ENCODE results near the gene NUBP1.

NUBP1 gene

DNA sequence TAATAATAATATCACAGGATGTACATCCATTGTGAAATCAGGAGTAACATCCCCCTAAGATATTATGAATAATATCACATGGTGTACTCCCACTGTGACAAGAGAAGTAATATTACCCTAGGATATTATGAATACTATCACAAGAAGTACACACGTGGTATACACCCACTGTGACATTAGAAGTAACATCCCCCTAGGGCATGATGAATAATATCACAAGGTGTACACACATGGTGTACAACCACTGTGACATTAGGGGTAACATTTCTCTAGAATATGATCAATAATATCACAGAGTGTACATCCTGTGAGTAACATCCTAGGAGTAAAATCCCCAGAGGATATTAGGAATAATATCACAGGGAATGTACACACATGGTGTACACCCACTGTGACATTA, 43.9 kb upstream of the NUBP1 start:
- Histone ChIP-seq H2BK12ac (ENCODE audit: low read length in 2 of 2) (no peak overlapping the region), H2BK15ac (ENCODE audit: low read depth, poor library complexity, severe bottlenecking) (no peak overlapping the region), H3K4ac (ENCODE audit: low read depth in 1 of 2, low read length in 2 of 2) (no peak overlapping the region), H3K14ac (ENCODE audit: low read length in 2 of 2) (no peak overlapping the region), H3K79me1 (replicated peaks; ENCODE audit: low read length, poor library complexity, severe bottlenecking) (no peaks in the 10 kb centered on the region), H3K4me3 (ENCODE audit: insufficient read depth in 1 of 2, low read depth in 1 of 2, low read length in 2 of 2) (no peak overlapping the region), H3K4me2 (ENCODE audit: low read length, poor library complexity, severe bottlenecking) (no peak overlapping the region), H4K8ac (ENCODE audit: low read length) (no peak overlapping the region), H3K4me1 (ENCODE audit: control insufficient read depth, insufficient read depth, low read depth, low read length) (no peaks in the 10 kb centered on the region), H3K23ac (ENCODE audit: low read length in 2 of 2) (no peak overlapping the region), H2AFZ (ENCODE audit: low read depth, low read length) (no peak overlapping the region), H3K27ac (ENCODE audit: low read length, poor library complexity, severe bottlenecking) (no peak overlapping the region), H3K27me3 (ENCODE audit: control insufficient read depth in 1 of 2, insufficient read depth in 1 of 2, low read length in 2 of 2) (no peaks in the 10 kb centered on the region), H3K9me3 (ENCODE audit: control insufficient read depth, low read length) (no peaks in the 10 kb centered on the region), H3K36me3 (ENCODE audit: control insufficient read depth in 1 of 2, insufficient read depth in 2 of 2, low read depth in 1 of 2, low read length in 2 of 2) (no peaks in the 10 kb centered on the region), H3K18ac (ENCODE audit: low read depth in 1 of 2, low read length in 2 of 2) (no peak overlapping the region), H2BK120ac (ENCODE audit: low read depth, low read length) (no peak overlapping the region), H4K91ac (ENCODE audit: low read length) (no peak overlapping the region), H2BK5ac (ENCODE audit: low read depth, low read length, poor library complexity, severe bottlenecking) (no peak overlapping the region), H3K9ac (ENCODE audit: low read length) (no peak overlapping the region), H2AK5ac (ENCODE audit: low read length, severe bottlenecking) (no peak overlapping the region)
- DNase-seq = no peak
- no CpG with 5 or more reads among the region's 1 CpG for WGBS

DNA sequence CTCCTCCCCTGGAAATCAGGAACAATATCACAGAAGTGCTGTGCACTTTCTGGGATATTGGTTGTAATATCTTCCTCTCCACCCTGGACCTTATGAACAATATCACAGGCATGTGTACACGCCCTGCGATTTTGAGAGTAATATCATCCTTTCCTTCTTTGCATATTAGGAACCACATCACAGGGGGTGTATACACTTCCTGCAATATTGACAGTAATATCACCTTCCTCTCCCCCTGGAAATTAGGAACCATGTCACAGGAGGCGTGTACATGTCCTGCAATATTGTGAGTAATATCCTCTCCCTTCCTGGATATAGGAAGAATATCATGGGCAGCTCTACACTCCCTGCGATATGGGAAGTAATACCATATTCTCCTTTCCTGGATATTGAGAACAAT, 34.7 kb upstream of the NUBP1 start:
- Histone ChIP-seq H3K23ac (ENCODE audit: low read length in 2 of 2) (no peak overlapping the region), H3K27me3 (ENCODE audit: control insufficient read depth in 1 of 2, insufficient read depth in 1 of 2, low read length in 2 of 2) (no peaks in the 10 kb centered on the region), H3K4ac (ENCODE audit: low read depth in 1 of 2, low read length in 2 of 2) (no peak overlapping the region), H3K9me3 (ENCODE audit: control insufficient read depth, low read length) (no peaks in the 10 kb centered on the region), H3K79me1 (replicated peaks; ENCODE audit: low read length, poor library complexity, severe bottlenecking) (no peaks in the 10 kb centered on the region), H4K8ac (ENCODE audit: low read length) (no peak overlapping the region), H2BK12ac (ENCODE audit: low read length in 2 of 2) (no peak overlapping the region), H2AK5ac (ENCODE audit: low read length, severe bottlenecking) (no peak overlapping the region), H3K36me3 (ENCODE audit: control insufficient read depth in 1 of 2, insufficient read depth in 2 of 2, low read depth in 1 of 2, low read length in 2 of 2) (no peaks in the 10 kb centered on the region), H3K18ac (ENCODE audit: low read depth in 1 of 2, low read length in 2 of 2) (no peak overlapping the region), H3K27ac (ENCODE audit: low read length, poor library complexity, severe bottlenecking) (no peak overlapping the region), H2BK120ac (ENCODE audit: low read depth, low read length) (no peak overlapping the region), H2BK15ac (ENCODE audit: low read depth, poor library complexity, severe bottlenecking) (no peak overlapping the region), H2BK5ac (ENCODE audit: low read depth, low read length, poor library complexity, severe bottlenecking) (no peak overlapping the region), H3K9ac (ENCODE audit: low read length) (no peak overlapping the region), H4K91ac (ENCODE audit: low read length) (no peak overlapping the region), H3K4me3 (ENCODE audit: insufficient read depth in 1 of 2, low read depth in 1 of 2, low read length in 2 of 2) (no peak overlapping the region), H3K4me2 (ENCODE audit: low read length, poor library complexity, severe bottlenecking) (no peak overlapping the region), H2AFZ (ENCODE audit: low read depth, low read length) (no peak overlapping the region), H3K14ac (ENCODE audit: low read length in 2 of 2) (no peak overlapping the region), H3K4me1 (ENCODE audit: control insufficient read depth, insufficient read depth, low read depth, low read length) (no peaks in the 10 kb centered on the region)
- 85% methylated on average over 3 of the region's 4 CpGs for WGBS
- DNase-seq = no peak

DNA sequence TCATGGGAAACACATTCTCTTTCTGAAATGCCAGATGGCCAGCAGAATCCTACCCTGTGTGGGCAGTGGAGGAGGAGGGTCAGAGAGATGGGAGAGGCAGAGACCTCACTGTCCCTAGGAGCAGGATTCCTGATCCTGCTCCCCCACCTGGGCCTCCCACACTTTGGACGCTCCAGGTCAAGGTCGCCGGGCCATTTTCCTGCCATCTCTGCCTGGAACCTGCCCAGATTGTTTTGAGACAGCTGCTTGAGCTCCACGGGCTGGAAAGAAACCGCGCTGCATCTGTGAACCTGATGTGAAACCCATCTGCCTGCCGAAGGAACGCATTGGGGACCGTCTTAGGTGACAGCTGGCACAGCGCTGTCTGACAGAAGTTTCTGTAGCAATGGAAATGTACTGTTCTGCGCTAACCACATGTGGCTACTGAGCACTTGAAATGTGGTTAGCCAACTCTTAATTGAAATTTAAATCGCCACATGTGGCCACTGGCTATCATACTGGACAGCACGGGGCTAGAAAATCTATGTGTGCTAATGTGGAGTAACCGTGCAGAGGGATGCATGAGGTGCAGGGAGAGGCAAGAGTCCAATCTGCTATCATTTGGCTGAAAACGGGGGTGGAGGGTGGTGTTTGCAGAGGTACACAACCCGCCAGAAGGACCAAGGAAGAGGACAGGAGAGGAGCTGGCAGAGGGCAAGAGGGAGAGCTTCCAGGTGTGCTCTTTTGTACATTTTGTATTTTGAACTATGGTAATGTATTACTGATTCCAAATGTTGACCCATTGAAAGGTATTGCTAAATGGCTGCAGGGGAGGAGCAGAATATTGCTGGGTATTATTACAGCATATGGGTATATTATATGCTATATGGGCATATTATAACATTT, 15.4 kb upstream of the NUBP1 start:
- H3K36me3 ChIP-seq (ENCODE audit: control insufficient read depth in 1 of 2, insufficient read depth in 2 of 2, low read depth in 1 of 2, low read length in 2 of 2) = no peaks in the 10 kb centered on the region
- no peak overlapping the region for H2AFZ ChIP-seq (ENCODE audit: low read depth, low read length)
- no peak overlapping the region for H2BK120ac ChIP-seq (ENCODE audit: low read depth, low read length)
- no peak overlapping the region for H2BK15ac ChIP-seq (ENCODE audit: low read depth, poor library complexity, severe bottlenecking)
- no peak overlapping the region for H3K4me2 ChIP-seq (ENCODE audit: low read length, poor library complexity, severe bottlenecking)
- no peak overlapping the region for H2BK12ac ChIP-seq (ENCODE audit: low read length in 2 of 2)
- H3K18ac ChIP-seq (ENCODE audit: low read depth in 1 of 2, low read length in 2 of 2) = no peak overlapping the region
- no peaks in the 10 kb centered on the region for H3K79me1 ChIP-seq (replicated peaks; ENCODE audit: low read length, poor library complexity, severe bottlenecking)
- H3K23ac ChIP-seq (ENCODE audit: low read length in 2 of 2) = no peak overlapping the region
- no peak overlapping the region for H3K14ac ChIP-seq (ENCODE audit: low read length in 2 of 2)
- no peak for DNase-seq
- no peak overlapping the region for H2AK5ac ChIP-seq (ENCODE audit: low read length, severe bottlenecking)
- H3K9ac ChIP-seq (ENCODE audit: low read length) = no peak overlapping the region
- H3K4ac ChIP-seq (ENCODE audit: low read depth in 1 of 2, low read length in 2 of 2) = no peak overlapping the region
- 80% methylated on average over 16 of the region's 16 CpGs for WGBS
- peaks cover 3% of the 10 kb centered on the region for H3K4me1 ChIP-seq (ENCODE audit: control insufficient read depth, insufficient read depth, low read depth, low read length)
- H3K9me3 ChIP-seq (ENCODE audit: control insufficient read depth, low read length) = peaks cover 2% of the 10 kb centered on the region
- H4K8ac ChIP-seq (ENCODE audit: low read length) = no peak overlapping the region
- no peak overlapping the region for H2BK5ac ChIP-seq (ENCODE audit: low read depth, low read length, poor library complexity, severe bottlenecking)
- no peak overlapping the region for H4K91ac ChIP-seq (ENCODE audit: low read length)
- H3K27ac ChIP-seq (ENCODE audit: low read length, poor library complexity, severe bottlenecking) = no peak overlapping the region
- no peak overlapping the region for H3K4me3 ChIP-seq (ENCODE audit: insufficient read depth in 1 of 2, low read depth in 1 of 2, low read length in 2 of 2)
- H3K27me3 ChIP-seq (ENCODE audit: control insufficient read depth in 1 of 2, insufficient read depth in 1 of 2, low read length in 2 of 2) = peaks cover 0 to 11% of the 10 kb centered on the region in 2 experiments

DNA sequence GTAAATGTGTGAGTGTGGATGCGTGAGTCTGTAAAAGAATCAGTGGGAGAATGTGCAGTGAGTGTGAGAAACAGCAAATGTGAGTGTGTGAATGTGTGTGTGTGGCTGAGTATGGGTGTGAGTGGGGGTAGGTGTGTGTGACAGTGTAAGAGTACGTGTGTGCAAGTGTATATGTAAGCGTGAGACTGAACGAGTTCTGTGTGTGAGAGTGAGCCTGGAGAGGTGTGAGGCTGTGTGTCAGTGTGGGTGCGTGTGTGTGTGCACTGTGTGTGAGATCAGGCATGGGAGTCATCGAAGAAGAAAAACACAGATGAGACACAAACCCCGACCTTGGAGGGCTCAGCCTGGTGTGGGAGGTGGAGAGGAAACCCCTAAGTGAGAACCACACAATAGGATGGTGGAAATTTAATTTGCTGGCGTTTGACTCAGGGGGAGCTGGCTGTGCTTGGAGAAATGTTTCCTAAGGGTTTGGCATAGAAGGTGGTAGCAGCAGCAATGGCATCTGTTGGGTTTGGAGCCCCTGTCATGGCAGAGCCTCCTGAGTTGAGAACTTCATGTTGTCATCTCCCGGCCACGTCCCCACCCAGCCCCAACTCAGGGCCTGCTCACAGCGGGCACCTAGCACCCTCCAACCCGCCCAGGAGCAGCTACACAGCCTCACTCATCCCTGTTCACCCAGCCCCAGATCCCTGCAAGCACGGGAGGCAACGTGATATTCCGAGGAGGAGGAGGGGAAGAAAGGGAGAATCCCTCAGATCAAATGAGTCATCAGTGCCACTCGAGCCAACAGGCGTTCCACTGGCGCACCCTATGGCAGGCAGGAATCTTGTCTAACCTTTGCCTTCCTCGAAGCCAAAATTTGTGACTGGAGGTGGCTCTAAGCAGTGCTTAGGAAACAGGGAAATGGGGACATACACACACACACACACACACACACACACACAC, 14.3 kb upstream of the NUBP1 start:
- Histone ChIP-seq H2BK12ac (ENCODE audit: low read length in 2 of 2) (no peak overlapping the region), H4K91ac (ENCODE audit: low read length) (no peak overlapping the region), H3K18ac (ENCODE audit: low read depth in 1 of 2, low read length in 2 of 2) (no peak overlapping the region), H2AK5ac (ENCODE audit: low read length, severe bottlenecking) (no peak overlapping the region), H2AFZ (ENCODE audit: low read depth, low read length) (no peak overlapping the region), H3K9ac (ENCODE audit: low read length) (no peak overlapping the region), H3K36me3 (ENCODE audit: control insufficient read depth in 1 of 2, insufficient read depth in 2 of 2, low read depth in 1 of 2, low read length in 2 of 2) (no peaks in the 10 kb centered on the region), H3K14ac (ENCODE audit: low read length in 2 of 2) (no peak overlapping the region), H3K27me3 (ENCODE audit: control insufficient read depth in 1 of 2, insufficient read depth in 1 of 2, low read length in 2 of 2) (peaks cover 0 to 11% of the 10 kb centered on the region in 2 experiments), H2BK120ac (ENCODE audit: low read depth, low read length) (no peak overlapping the region), H3K79me1 (replicated peaks; ENCODE audit: low read length, poor library complexity, severe bottlenecking) (no peaks in the 10 kb centered on the region), H3K27ac (ENCODE audit: low read length, poor library complexity, severe bottlenecking) (no peak overlapping the region), H2BK15ac (ENCODE audit: low read depth, poor library complexity, severe bottlenecking) (no peak overlapping the region), H3K9me3 (ENCODE audit: control insufficient read depth, low read length) (peaks cover 4% of the 10 kb centered on the region), H3K4me2 (ENCODE audit: low read length, poor library complexity, severe bottlenecking) (no peak overlapping the region), H3K4me3 (ENCODE audit: insufficient read depth in 1 of 2, low read depth in 1 of 2, low read length in 2 of 2) (no peak overlapping the region), H3K4ac (ENCODE audit: low read depth in 1 of 2, low read length in 2 of 2) (no peak overlapping the region), H4K8ac (ENCODE audit: low read length) (no peak overlapping the region), H2BK5ac (ENCODE audit: low read depth, low read length, poor library complexity, severe bottlenecking) (no peak overlapping the region), H3K4me1 (ENCODE audit: control insufficient read depth, insufficient read depth, low read depth, low read length) (peaks cover 3% of the 10 kb centered on the region), H3K23ac (ENCODE audit: low read length in 2 of 2) (no peak overlapping the region)
- DNase-seq = no peak
- WGBS = 68% methylated on average over 16 of the region's 19 CpGs

All from mesenchymal stem cell (in vitro differentiated cells and primary cell).